GM06990 (cell line): Measurements from ENCODE around the gene ENTPD2.
"Not testable (repeated sequence)": the region's sequence is repeated elsewhere in the genome, so short reads cannot be mapped to it uniquely, and the experiment has no call there.

Experiments
- DNase-seq: peaks from one replicate; pipeline ENCODE4 v3.0.0-alpha.2; 2011; ENCODE audit not compliant: insufficient read length; ENCODE audit errors: extremely low read depth
- H3K27me3 ChIP-seq: replicated peaks from 2 replicates; pipeline ENCODE4 v1.6.0; 2011; ENCODE audit warnings: low read length; ENCODE audit not compliant: control insufficient read depth, insufficient read depth
- H3K36me3 ChIP-seq: 2 replicates; pipeline ENCODE4 v1.5.1; 2011; ENCODE audit warnings: low read length; ENCODE audit not compliant: control insufficient read depth, insufficient read depth
- H3K4me3 ChIP-seq: replicated peaks from 2 replicates; pipeline ENCODE4 v1.5.1; 2011; ENCODE audit warnings: low read depth, mild to moderate bottlenecking, control low read depth, low read length
- CTCF ChIP-seq: IDR thresholded peaks from 2 replicates; pipeline ENCODE4 v1.5.1; 2011; ENCODE audit warnings: low read length, control low read depth, mild to moderate bottlenecking, inconsistent platforms; ENCODE audit not compliant: insufficient read depth, poor library complexity, severe bottlenecking

Gene ENTPD2

GRCh38 chr9:137008312-137008711, 45.5 kb downstream of the ENTPD2 start:
- DNase-seq, result no peak
- Histone ChIP-seq H3K4me3 (no peak overlapping the region), H3K36me3 (no peaks in the 10 kb centered on the region), H3K27me3 (no peaks in the 10 kb centered on the region)
- no peak for TF ChIP-seq CTCF

GRCh38 chr9:137007816-137008270, 46.0 kb downstream of the ENTPD2 start:
- DNase-seq, result no peak
- Histone ChIP-seq H3K36me3 (no peaks in the 10 kb centered on the region), H3K27me3 (no peaks in the 10 kb centered on the region), H3K4me3 (no peak overlapping the region)
- TF ChIP-seq CTCF, result no peak

GRCh38 chr9:137007108-137007815, 46.6 kb downstream of the ENTPD2 start:
- TF ChIP-seq CTCF, result no peak
- Histone ChIP-seq H3K27me3 (no peaks in the 10 kb centered on the region), H3K4me3 (no peak overlapping the region), H3K36me3 (no peaks in the 10 kb centered on the region)
- DNase-seq, result no peak

- Histone ChIP-seq H3K4me3 (no peak overlapping the region), H3K36me3 (no peaks in the 10 kb centered on the region), H3K27me3 (no peaks in the 10 kb centered on the region; the same call in 1 of the 2 replicates)
- TF ChIP-seq CTCF, result no peak
- DNase-seq, result no peak
These were observed 47.5 kb downstream of the ENTPD2 start for GRCh38 chr9:137006116-137007003.

GRCh38 chr9:137004285-137004684, 49.6 kb downstream of the ENTPD2 start:
- not testable (repeated sequence) for H3K27me3 ChIP-seq, H3K36me3 ChIP-seq, DNase-seq, H3K4me3 ChIP-seq
- peak; percentile 37 for TF ChIP-seq CTCF
